ENCODE data around the gene SPATS2. TPM values are rescaled to one million over a fixed set of nuclear protein-coding genes. Genes with fewer than 3 reads are reported as not detected.

Gene SPATS2
- total RNA-seq, 2 experiments from 2014 or later = 22.7 to 36.4 TPM

GRCh38 chr12:49456131-49456679 lies 88.9 kb downstream of the SPATS2 start:
- Histone ChIP-seq H4K20me1 (ENCODE audit: insufficient read depth, low read length) (no peaks in the 10 kb centered on the region), H3K4me3 (ENCODE audit: low read depth, low read length, poor library complexity, severe bottlenecking) (no peak overlapping the region), H3K36me3 (ENCODE audit: insufficient read depth, low read length) (peaks cover 8% of the 10 kb centered on the region; the same call in 1 of the 2 replicates), H2AFZ (ENCODE audit: low read length) (no peak overlapping the region), H3K79me2 (ENCODE audit: insufficient read depth, low read depth, low read length) (no peaks in the 10 kb centered on the region), H3K4me2 (ENCODE audit: low read length) (no peak overlapping the region), H3K4me1 (ENCODE audit: insufficient read depth, low read length, poor library complexity, severe bottlenecking) (no peaks in the 10 kb centered on the region), H3K9me2 (ENCODE audit: insufficient read depth, low read length) (no peaks in the 10 kb centered on the region), H3K9me3 (ENCODE audit: low read length) (no peaks in the 10 kb centered on the region), H3K27ac (ENCODE audit: low read depth, low read length, poor library complexity, severe bottlenecking) (no peak overlapping the region)
- ChIA-PET POLR2A (no interaction called here), CTCF (ENCODE audit: unreplicated experiment) (no interaction called here)
- no peak for TF ChIP-seq CTCF (conservative IDR thresholded peaks at IDR 0.05; ENCODE audit: low read length)
- no peak for TF ChIP-seq EZH2phosphoT487 (IDR thresholded peaks at IDR 0.05; ENCODE audit: borderline replicate concordance, low read depth, low read length)
- DNase-seq (ENCODE audit: low spot score) = no peak
- BruUV-seq (replicated peaks) = no TSS peak
- intact Hi-C loops (cut with micrococcal nuclease; ENCODE audit: unreplicated experiment) = no loop called here

- H3K9me3 ChIP-seq (ENCODE audit: low read length) = peaks cover 6% of the 10 kb centered on the region; the same call in 1 of the 2 replicates
- ChIA-PET POLR2A (interaction anchor here (0.7 kb wide), 1 partner anchor 42 kb away, joined by 3 read pairs; no protein-coding TSS in a partner anchor), CTCF (ENCODE audit: unreplicated experiment) (no interaction called here)
- no peaks in the 10 kb centered on the region for H3K9me2 ChIP-seq (ENCODE audit: insufficient read depth, low read length)
- no peak overlapping the region for H2AFZ ChIP-seq (ENCODE audit: low read length)
- H3K4me1 ChIP-seq (ENCODE audit: insufficient read depth, low read length, poor library complexity, severe bottlenecking) = no peaks in the 10 kb centered on the region
- intact Hi-C loops (cut with micrococcal nuclease; ENCODE audit: unreplicated experiment) = no loop called here
- H3K4me2 ChIP-seq (ENCODE audit: low read length) = no peak overlapping the region
- no TSS peak for BruUV-seq (replicated peaks)
- no peak overlapping the region for H3K27ac ChIP-seq (ENCODE audit: low read depth, low read length, poor library complexity, severe bottlenecking)
- no peaks in the 10 kb centered on the region for H3K79me2 ChIP-seq (ENCODE audit: insufficient read depth, low read depth, low read length)
- DNase-seq (ENCODE audit: low spot score) = no peak
- TF ChIP-seq EZH2phosphoT487 (IDR thresholded peaks at IDR 0.05; ENCODE audit: borderline replicate concordance, low read depth, low read length) = no peak
- TF ChIP-seq CTCF (conservative IDR thresholded peaks at IDR 0.05; ENCODE audit: low read length) = no peak
- H3K36me3 ChIP-seq (ENCODE audit: insufficient read depth, low read length) = peaks cover 31% of the 10 kb centered on the region
- H4K20me1 ChIP-seq (ENCODE audit: insufficient read depth, low read length) = no peaks in the 10 kb centered on the region
- H3K4me3 ChIP-seq (ENCODE audit: low read depth, low read length, poor library complexity, severe bottlenecking) = no peak overlapping the region
Measured at GRCh38 chr12:49458816-49459215, 91.6 kb downstream of the SPATS2 start.

- BruUV-seq (replicated peaks) = no TSS peak
- CTCF ChIA-PET (ENCODE audit: unreplicated experiment) = interaction anchor here (0.9 kb wide), 1 partner anchor 94 kb away, joined by 3 read pairs; the partner anchor contains the start of gene SPATS2
- Histone ChIP-seq H3K9me3 (ENCODE audit: low read length) (peaks cover 10% of the 10 kb centered on the region; the same call in 1 of the 2 replicates), H3K79me2 (ENCODE audit: insufficient read depth, low read depth, low read length) (no peaks in the 10 kb centered on the region), H2AFZ (ENCODE audit: low read length) (no peak overlapping the region), H3K27ac (ENCODE audit: low read depth, low read length, poor library complexity, severe bottlenecking) (no peak overlapping the region), H3K36me3 (ENCODE audit: insufficient read depth, low read length) (peaks cover 46% of the 10 kb centered on the region), H3K9me2 (ENCODE audit: insufficient read depth, low read length) (no peaks in the 10 kb centered on the region), H3K4me2 (ENCODE audit: low read length) (no peak overlapping the region), H3K4me1 (ENCODE audit: insufficient read depth, low read length, poor library complexity, severe bottlenecking) (no peaks in the 10 kb centered on the region), H3K4me3 (ENCODE audit: low read depth, low read length, poor library complexity, severe bottlenecking) (no peak overlapping the region), H4K20me1 (ENCODE audit: insufficient read depth, low read length) (no peaks in the 10 kb centered on the region)
- intact Hi-C loops (cut with micrococcal nuclease; ENCODE audit: unreplicated experiment) = no loop called here
- TF ChIP-seq EZH2phosphoT487 (IDR thresholded peaks at IDR 0.05; ENCODE audit: borderline replicate concordance, low read depth, low read length) = no peak
- TF ChIP-seq CTCF (conservative IDR thresholded peaks at IDR 0.05; ENCODE audit: low read length) = no peak
- POLR2A ChIA-PET = interaction anchor here (0.6 to 2.8 kb wide), 7 partner anchors 8 to 110 kb away, joined by 3 to 16 read pairs (median 5); partner anchors contain the start of gene SPATS2
- DNase-seq (ENCODE audit: low spot score) = no peak
Measured at GRCh38 chr12:49461221-49461620, 94.0 kb downstream of the SPATS2 start.
